Adrenal gland (tissue), 5 donors: ENCODE measurements around the gene ERC2.

Experiments
- POLR2A ChIP-seq, 2 donors: fragments of 450-650 bp; IDR thresholded peaks; one replicate each; pipeline ENCODE4 v1.6.1; 2017; ENCODE audit warnings: antibody characterized with exemption in 2 of 2, mild to moderate bottlenecking in 2 of 2, moderate library complexity in 1 of 2
- TF ChIP-seq, protein P1 (sequence below), 6 experiments: fragments of 450-650 bp in 4 of 6; fragments of 200-600 bp in 2 of 6; sonication (generic) in 1 of 6; IDR thresholded peaks; 1 replicate in 5 of 6; 2 replicates in 1 of 6; pipeline versions ENCODE4 v1.5.1 to v1.8.0; 2016 to 2021; ENCODE audit warnings: antibody characterized with exemption in 6 of 6, mild to moderate bottlenecking in 2 of 6, moderate library complexity in 1 of 6
- donor health status: DM: no; HTN: no; CAD: no.

DNA sequence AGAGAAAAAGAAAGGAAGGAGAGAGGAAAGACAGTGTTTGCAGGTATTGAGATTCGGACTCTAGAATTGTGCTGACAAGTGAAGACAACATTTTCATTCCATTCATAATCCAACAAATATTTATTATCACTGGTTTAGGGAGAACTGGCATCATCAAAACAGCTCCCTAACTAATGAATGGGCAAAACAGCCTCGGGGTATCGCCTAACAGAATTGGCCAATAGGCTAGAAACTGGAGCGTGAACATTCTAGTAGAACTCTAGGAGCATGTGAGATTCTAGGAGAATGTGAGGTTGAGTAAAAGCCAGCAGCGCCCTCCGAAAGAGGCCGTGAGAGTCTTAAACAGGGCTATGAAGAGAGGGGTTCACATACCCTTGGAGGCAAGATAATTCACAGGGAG, 759.3 kb downstream of the ERC2 start:
- TF ChIP-seq, protein P1, sequence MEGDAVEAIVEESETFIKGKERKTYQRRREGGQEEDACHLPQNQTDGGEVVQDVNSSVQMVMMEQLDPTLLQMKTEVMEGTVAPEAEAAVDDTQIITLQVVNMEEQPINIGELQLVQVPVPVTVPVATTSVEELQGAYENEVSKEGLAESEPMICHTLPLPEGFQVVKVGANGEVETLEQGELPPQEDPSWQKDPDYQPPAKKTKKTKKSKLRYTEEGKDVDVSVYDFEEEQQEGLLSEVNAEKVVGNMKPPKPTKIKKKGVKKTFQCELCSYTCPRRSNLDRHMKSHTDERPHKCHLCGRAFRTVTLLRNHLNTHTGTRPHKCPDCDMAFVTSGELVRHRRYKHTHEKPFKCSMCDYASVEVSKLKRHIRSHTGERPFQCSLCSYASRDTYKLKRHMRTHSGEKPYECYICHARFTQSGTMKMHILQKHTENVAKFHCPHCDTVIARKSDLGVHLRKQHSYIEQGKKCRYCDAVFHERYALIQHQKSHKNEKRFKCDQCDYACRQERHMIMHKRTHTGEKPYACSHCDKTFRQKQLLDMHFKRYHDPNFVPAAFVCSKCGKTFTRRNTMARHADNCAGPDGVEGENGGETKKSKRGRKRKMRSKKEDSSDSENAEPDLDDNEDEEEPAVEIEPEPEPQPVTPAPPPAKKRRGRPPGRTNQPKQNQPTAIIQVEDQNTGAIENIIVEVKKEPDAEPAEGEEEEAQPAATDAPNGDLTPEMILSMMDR (IDR thresholded peaks at IDR 0.05) = no peak
- TF ChIP-seq POLR2A (IDR thresholded peaks at IDR 0.05) = no peak
